Breast epithelium (tissue), 3 donors: ENCODE measurements around the gene LPIN3.

ENCODE experiments used
- POLR2A ChIP-seq: fragments of 450-650 bp; IDR thresholded peaks from one replicate; pipeline ENCODE4 v1.6.1; 2016; ENCODE audit warnings: antibody characterized with exemption, mild to moderate bottlenecking, moderate library complexity
- TF ChIP-seq, protein P1 (sequence below), 3 donors: fragments of 450-650 bp; IDR thresholded peaks; one replicate each; pipeline ENCODE4 v1.5.1; 2016 to 2017; ENCODE audit warnings: antibody characterized with exemption in 3 of 3, mild to moderate bottlenecking in 3 of 3, moderate library complexity in 3 of 3

DNA sequence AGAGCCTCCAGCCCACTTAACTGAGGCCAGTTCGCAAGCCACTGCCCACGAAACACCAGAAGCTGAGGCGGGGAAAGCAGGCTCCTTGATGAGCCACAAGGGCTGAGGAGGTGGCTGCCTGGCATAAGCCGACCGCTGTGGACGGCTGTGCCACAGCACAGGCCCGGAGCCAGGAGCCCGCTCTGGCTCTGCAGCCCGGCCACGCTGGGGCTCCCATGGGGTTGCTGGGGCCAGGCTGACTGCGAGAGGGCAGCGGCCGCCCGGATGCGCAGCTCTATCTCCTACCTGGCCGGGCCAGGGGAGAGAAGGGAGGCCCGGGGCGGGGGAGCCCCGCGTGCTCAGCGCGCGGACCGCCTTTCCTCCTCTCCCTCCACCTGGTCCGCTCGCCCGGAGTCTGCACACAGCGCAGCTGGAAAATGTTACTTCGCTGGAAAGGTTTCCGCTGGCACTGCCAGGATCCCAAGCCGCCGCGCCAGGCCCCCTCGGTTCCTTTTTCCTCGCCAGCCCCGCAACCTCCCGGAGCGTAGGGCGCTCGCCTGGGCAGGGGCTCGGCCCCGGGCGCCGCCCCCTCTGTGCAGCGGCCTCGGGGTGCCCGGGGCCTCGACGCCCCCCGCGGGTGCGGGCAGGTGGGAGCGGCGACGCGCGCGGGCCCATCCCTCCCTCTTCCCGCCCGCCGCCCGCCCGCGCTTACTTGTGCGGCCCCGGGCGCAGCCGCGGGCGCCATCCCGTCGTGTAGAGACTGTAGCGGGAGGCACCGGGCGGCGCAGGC lies 25.3 kb downstream of the LPIN3 start:
- TF ChIP-seq, protein P1, sequence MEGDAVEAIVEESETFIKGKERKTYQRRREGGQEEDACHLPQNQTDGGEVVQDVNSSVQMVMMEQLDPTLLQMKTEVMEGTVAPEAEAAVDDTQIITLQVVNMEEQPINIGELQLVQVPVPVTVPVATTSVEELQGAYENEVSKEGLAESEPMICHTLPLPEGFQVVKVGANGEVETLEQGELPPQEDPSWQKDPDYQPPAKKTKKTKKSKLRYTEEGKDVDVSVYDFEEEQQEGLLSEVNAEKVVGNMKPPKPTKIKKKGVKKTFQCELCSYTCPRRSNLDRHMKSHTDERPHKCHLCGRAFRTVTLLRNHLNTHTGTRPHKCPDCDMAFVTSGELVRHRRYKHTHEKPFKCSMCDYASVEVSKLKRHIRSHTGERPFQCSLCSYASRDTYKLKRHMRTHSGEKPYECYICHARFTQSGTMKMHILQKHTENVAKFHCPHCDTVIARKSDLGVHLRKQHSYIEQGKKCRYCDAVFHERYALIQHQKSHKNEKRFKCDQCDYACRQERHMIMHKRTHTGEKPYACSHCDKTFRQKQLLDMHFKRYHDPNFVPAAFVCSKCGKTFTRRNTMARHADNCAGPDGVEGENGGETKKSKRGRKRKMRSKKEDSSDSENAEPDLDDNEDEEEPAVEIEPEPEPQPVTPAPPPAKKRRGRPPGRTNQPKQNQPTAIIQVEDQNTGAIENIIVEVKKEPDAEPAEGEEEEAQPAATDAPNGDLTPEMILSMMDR (IDR thresholded peaks at IDR 0.05), result no peak
- no peak for TF ChIP-seq POLR2A
